ENCODE data around the gene GALNT14.

- TF ChIP-seq CTCF (IDR thresholded peaks at IDR 0.05) (no peak), EZH2phosphoT487 (IDR thresholded peaks at IDR 0.05) (no peak)
These were observed 36.5 kb downstream of the GALNT14 start for GRCh38 chr2:31101701-31102100.
